ENCODE data around the gene LCLAT1.

Gene LCLAT1

DNA sequence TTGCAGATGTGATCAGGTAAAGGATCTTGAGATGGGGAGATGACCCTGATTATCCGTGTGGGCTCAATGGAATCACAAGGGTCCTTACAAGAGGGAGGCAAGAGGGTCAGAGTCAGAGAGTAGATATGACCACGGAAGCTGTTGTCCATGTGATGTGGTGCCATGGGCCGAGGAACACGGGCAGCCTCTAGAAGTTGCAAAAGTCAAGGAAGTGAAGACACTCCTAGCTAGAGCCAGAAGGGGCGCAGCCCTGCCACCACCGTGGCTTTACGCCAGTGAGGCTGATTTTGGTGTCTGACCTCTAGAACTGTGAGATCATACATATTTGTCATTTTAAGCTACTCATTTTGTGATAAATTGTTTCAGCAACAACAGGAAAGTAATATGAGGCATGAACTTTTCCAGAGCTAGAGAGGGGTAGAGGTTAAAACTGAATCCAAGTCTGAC is 245.8 kb downstream of the LCLAT1 start:
- DNase-seq, result no peak

More for the DNA sequence above, 245.8 kb downstream of the LCLAT1 start:
- in situ Hi-C loops (cut with MboI; ENCODE audit: low pct_unique_long_range_greater_than_20kb, low sequenced_read_pairs), result loop anchor here (25.0 kb wide), 1 partner anchor 531 kb away; no protein-coding TSS in a partner anchor
